HG02852 (cell line): ENCODE data around the gene GRB14.
"Not testable (repeated sequence)": the region's sequence is repeated elsewhere in the genome, so short reads cannot be mapped to it uniquely, and the experiment has no call there.

Experiments used
- ATAC-seq: cut with Tn5 transposase; IDR thresholded peaks from one replicate; pipeline ENCODE4 v1.9.1; 2021; ENCODE audit warnings: mild to moderate bottlenecking, moderate library complexity; ENCODE audit not compliant: unreplicated experiment

The GRB14 gene

DNA sequence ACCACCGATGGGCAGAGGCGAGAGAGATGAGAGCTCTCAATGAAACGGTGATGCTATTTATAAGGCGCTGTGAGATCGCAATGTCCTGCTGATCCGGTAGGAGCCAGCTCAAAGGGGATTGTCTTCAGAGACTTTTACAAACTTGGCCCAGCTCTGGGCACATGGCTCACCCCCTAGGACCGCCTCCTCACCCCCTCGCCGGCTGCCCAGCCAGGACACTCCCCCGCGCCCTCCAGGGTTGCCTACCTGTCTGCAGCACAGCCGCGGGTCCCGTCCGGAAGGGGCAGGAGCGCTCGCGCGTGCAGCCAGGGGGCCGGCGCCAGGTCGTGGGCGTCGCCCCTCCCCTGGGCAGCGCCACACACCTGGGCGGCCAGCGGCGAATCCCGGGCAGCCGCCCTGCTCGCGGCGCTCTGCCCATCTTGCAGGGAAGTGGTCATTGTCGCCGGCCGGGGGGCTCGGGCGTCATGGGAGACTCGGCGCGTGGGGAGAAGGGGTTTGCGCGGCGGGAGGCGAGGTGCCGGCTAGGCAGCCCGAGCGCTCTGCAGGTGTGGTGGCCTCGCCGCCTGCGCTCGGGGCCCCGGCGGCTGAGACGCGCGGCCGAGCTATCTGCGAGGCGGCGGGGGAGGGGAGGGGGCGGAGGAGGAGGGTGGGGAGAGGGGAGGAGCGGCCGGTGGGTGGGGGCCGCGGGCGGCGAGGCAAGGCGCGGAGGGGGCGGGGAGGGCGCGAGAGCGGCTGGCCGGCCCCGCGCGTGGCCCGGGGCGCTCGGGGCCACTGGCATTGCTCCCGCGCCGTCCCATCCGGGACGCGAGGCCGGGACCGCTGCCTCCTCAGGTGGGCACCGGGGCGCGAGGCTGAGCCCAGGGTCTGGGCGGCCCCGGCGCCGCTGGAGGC lies at the start of gene GRB14:
GRB14 (minus strand) TSS at position 610 of the 891 bp plus-strand sequence; CDS start at position 437, 173 bp downstream.
- ATAC-seq, result no peak

GRCh38 chr2:164669291-164669690 lies 48.0 kb upstream of the GRB14 start:
- no peak for ATAC-seq

GRCh38 chr2:164667566-164667965 lies 46.3 kb upstream of the GRB14 start:
- no peak for ATAC-seq

- ATAC-seq, result no peak
These were observed 42.8 kb upstream of the GRB14 start for GRCh38 chr2:164664070-164664469.

DNA sequence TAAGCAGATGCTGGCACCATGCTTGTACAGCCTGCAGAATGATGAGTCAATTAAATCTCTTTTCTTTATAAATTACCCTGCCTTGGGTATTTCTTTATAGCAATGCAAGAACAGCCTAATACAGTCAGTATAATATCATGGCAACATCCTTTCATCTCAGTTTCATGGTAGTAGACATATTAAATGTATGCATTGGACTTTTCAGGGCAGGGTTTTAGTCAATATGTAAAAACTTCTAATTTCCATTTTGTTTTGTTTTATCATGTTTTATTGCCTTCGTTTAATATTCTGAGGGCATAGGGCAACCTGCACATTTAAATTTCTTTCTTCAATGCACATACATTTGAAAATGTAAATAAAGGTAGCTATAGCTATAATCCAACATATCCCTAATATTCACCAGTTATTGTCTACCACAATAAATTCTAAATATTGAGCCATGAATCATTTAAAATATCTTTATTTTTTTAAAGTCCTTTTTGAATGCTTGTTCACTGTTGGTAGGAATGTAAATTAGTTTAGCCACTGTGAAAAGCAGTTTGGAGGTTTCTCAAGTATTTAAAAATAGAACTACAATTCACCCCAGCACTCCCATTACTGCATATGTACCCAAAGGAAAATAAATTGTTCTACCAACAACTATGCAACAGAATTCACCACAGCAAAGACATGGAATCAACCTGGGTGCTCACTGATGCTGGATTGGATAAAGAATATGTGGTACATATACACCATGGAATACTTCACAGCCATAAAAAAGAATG lies 41.8 kb upstream of the GRB14 start:
- no peak for ATAC-seq

DNA sequence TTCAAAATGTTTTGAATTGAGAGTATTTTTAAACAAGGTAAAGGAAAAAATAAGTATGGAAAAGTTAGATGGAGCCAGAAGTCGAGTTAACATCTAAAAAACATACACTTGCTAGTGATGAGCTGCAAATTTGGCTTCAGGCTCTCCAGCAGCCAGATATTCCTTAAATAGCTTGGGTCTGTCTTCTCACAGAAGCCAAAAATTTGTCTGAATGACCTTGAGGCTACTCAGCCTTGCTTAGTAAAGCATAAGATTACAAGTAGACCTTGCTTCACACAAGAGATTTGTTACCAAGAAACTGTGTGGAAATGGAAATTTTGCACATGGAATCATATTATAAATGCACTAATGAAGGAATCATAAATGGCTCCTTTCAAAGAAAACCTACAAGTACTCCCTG lies 40.8 kb upstream of the GRB14 start:
- no peak for ATAC-seq

DNA sequence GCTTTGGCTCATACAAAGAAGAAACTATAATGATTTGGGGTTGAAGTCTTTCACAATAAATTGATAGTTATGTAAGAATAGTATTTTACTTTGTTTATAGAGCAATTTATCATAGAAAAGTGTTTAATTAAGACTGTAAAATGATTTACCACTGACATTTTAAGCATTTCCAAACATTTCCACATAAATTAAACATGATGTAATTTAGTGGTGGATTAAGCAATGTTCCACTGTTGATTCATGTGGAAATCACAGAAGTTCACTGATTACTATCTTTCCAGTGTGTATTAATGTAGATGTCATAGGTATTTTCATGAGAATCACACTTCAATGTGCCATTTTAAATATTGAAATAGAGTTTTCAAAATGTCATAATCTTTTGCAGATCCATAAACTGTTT lies 40.1 kb upstream of the GRB14 start:
- ATAC-seq, result no peak

DNA sequence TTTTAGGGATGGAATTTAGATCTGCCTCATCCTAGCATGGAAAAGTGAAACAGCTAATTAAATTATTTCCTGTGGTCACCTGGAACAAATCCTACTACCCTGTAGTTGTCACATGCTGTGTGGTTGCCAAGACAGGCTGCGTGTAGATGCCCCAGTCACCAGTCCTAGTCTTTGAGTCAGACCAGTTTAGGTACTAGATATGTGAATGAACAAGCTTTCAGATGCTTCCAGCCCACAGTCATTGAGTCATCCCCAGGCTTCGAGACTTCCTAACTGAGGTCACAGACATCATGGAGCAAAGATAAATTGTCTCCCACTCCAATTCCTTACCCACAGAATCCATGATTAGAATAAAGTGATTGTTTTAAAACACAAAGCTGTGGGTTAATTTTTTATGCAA lies 35.8 kb upstream of the GRB14 start:
- no peak for ATAC-seq

DNA sequence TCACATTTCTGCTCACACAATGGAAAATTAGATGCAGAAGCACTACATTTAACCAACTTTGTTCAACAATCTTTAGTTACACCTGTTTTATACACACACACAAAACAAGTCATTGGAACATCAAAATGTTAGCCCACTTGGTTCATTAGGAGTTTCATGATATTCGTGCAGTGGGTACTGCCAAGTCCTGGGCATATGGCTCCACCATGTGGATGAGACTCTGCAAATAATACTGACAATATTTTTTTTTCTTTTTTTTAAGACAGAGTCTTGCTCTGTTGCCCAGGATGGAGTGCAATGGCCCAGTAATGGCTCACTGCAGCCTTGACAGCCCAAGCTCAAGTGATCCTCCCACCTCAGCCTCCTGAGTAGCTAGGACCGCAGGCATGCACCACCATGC lies 34.5 kb upstream of the GRB14 start:
- no peak for ATAC-seq

- no peak for ATAC-seq
These were observed 34.1 kb upstream of the GRB14 start for GRCh38 chr2:164655336-164655735.

GRCh38 chr2:164651361-164651760 lies 30.1 kb upstream of the GRB14 start:
- ATAC-seq, result no peak

- no peak for ATAC-seq
These were observed 22.9 kb upstream of the GRB14 start for GRCh38 chr2:164644036-164644700.

GRCh38 chr2:164642946-164643555 lies 21.8 kb upstream of the GRB14 start:
- no peak for ATAC-seq

DNA sequence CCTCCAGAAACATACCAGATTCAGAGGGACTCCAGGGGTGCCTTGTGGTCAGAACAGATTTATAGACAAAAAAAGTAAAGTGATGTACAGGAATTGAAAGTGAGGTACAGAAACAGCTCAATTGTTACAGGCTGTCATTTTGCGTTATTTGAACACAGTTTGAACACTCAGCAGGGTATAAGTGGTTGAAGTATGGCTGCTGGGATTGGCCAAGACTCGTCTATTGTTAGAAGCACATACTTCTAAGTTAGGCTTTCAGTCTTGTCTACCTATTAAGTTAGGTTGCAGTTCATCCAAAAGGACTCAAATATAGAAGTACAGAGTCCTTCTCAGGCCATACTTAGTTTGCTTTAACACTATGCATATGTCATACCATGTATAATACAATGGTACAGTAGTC lies 21.0 kb upstream of the GRB14 start:
- ATAC-seq, result no peak

DNA sequence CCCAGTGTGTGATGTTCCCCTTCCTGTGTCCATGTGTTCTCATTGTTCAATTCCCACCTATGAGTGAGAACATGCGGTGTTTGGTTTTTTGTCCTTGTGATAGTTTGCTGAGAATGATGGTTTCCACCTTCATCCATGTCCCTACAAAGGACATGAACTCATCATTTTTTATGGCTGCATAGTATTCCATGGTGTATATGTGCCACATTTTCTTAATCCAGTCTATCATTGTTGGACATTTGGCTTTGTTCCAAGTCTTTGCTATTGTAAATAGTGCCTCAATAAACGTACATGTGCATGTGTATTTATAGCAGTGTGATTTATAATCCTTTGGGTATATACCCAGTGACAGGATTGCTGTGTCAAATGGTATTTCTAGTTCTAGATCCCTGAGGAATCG lies 7.0 kb upstream of the GRB14 start:
- ATAC-seq, result not testable (repeated sequence)

DNA sequence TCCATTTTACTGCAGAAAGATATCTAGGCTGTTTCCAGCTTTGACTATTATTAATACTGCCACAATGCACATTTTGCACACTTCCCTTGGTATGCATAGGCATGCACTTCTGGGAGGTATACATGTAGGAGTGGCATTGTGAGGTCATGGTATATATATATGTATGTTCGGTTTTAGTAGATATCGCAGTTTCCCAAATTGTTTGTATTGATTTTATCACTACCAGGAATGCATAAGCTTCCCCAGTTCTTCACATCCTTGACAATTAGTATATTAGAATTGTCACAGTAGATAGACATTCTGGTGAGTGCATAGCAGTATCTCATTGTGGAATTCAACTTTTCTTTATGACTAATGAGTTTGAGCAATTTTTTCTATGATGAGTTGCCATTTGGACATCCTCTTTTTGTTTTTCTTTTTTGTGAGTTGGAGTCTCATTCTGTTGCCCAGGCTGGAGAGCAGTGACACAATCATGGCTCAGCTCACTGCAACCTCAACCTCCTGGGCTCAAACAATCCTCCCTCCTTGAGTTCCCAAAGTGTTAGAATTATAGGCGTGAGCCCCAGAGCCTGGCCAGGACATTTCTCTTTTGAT lies 4.2 kb upstream of the GRB14 start:
- ATAC-seq, result no peak

DNA sequence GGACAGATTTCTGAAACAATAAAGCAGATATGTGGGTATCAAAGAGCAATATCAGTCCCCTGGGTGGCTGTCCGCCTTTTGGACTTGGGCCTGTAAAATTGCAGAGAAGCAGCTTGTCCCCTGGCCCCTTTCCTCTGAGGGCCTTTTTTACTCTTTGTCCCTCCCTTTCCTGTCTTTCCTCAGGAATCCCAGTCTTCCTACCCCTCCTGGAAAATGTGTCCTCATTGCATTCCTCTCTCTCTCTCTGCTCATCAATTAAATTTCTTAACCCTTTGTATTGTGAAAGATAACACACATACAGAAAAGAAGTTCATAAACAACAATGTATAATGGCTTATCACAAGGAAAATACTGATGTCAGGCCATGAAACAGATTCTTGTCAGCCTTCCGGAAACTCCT lies 3.0 kb upstream of the GRB14 start:
- ATAC-seq, result no peak

DNA sequence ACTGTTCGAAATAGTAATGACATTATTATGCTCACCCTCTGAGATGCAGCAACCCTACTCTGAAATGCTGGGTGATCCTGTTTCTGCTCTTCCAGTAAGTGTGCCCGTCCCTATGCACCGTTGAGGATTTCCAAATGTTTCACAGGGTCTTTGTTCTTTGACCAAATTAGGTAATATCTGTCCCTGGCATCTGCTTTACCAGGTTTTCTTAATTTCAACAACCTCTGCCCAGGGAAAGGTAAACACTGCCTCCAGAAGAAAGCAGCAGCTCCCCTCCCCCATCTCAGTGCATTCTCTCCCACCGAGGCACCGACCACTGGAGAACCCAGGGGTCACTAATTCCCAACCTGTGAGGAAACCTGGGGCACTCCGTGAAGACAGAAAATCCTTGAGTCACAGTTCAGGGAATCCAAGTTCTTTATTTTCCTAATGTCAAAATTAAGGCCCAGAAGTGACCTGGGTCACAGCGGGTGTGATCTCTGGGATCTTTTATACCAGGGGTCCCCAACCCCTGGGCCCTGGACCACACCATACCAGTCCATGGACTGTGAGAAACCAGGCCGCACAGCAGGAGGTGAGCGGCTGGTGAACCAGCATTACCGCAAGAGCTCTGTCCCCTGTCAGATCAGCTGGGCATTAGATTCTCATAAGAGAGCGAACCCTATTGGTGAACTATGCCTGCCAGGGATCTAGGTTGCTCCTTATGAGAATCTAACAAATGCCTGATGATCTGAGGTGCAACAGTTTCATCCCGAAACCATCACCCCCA lies 1.2 kb upstream of the GRB14 start:
- no peak for ATAC-seq

DNA sequence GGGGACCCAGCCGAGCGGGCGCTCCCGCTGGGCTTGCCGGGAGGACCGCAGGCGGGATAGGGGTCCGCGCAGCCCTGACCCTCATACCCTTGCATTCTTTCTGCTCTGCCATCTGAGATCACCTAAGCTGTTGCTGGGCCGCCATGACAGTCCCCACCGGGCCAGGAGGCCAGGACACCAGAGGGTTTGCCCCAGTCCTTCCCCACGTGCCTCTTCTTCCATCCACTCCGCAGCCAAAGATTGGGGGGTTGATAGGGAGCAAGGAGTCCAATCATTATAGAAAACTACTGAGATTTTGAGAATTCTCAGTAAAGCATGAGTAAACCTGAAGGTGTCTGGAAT lies 453 bp upstream of the GRB14 start:
- no peak for ATAC-seq

GRCh38 chr2:164620457-164620856 lies 825 bp downstream of the GRB14 start:
- ATAC-seq, result no peak
